KMS-11 (cell line): ENCODE measurements around the gene PPM1H.

Experiments used
- H2AFZ ChIP-seq: fragments of 200-600 bp; sonication (generic); 2 replicates; pipeline ENCODE4 v1.6.1; 2016; ENCODE audit warnings: antibody characterized with exemption, mixed run types, low read depth
- H3K27ac ChIP-seq: fragments of 200-600 bp; sonication (generic); 2 replicates; pipeline ENCODE4 v1.6.1; 2016; ENCODE audit warnings: mild to moderate bottlenecking, mixed run types
- H3K27me3 ChIP-seq: fragments of 200-600 bp; sonication (generic); 2 replicates; pipeline ENCODE4 v1.6.1; 2017; ENCODE audit warnings: mild to moderate bottlenecking, low read depth, mixed run types, moderate library complexity; ENCODE audit not compliant: insufficient read depth
- H3K36me3 ChIP-seq: fragments of 200-600 bp; sonication (generic); 2 replicates; pipeline ENCODE4 v1.6.1; 2017; ENCODE audit warnings: mild to moderate bottlenecking, mixed run types; ENCODE audit not compliant: insufficient read depth
- H3K4me1 ChIP-seq: fragments of 200-600 bp; sonication (generic); 2 replicates; pipeline ENCODE4 v1.6.1; 2016; ENCODE audit warnings: mild to moderate bottlenecking, low read depth, mixed run types; ENCODE audit not compliant: poor library complexity, severe bottlenecking
- H3K4me2 ChIP-seq: fragments of 200-600 bp; sonication (generic); 2 replicates; pipeline ENCODE4 v1.7.0; 2016; ENCODE audit warnings: mild to moderate bottlenecking, mixed run types
- H3K4me3 ChIP-seq: fragments of 200-600 bp; sonication (generic); IDR thresholded peaks from 2 replicates; pipeline ENCODE4 v1.6.1; 2017; ENCODE audit warnings: low read depth, low read length, mixed read lengths; ENCODE audit not compliant: insufficient read depth
- H3K79me2 ChIP-seq: fragments of 200-600 bp; sonication (generic); 2 replicates; pipeline ENCODE4 v1.6.1; 2016; ENCODE audit warnings: low read depth, mixed run types; ENCODE audit not compliant: insufficient read depth
- H3K9ac ChIP-seq: fragments of 200-600 bp; sonication (generic); 2 replicates; pipeline ENCODE4 v1.6.1; 2016; ENCODE audit warnings: mild to moderate bottlenecking, mixed run types
- H4K20me1 ChIP-seq: fragments of 200-600 bp; sonication (generic); 2 replicates; pipeline ENCODE4 v1.6.1; 2016; ENCODE audit warnings: mild to moderate bottlenecking, mixed run types; ENCODE audit not compliant: insufficient read depth
- TF ChIP-seq, protein P1 (sequence below): fragments of 200-600 bp; sonication (generic); conservative IDR thresholded peaks from 2 replicates; pipeline ENCODE4 v1.6.1; 2017; ENCODE audit warnings: low read depth, mild to moderate bottlenecking, antibody characterized with exemption, low read length, moderate library complexity, mixed read lengths

The PPM1H gene

DNA sequence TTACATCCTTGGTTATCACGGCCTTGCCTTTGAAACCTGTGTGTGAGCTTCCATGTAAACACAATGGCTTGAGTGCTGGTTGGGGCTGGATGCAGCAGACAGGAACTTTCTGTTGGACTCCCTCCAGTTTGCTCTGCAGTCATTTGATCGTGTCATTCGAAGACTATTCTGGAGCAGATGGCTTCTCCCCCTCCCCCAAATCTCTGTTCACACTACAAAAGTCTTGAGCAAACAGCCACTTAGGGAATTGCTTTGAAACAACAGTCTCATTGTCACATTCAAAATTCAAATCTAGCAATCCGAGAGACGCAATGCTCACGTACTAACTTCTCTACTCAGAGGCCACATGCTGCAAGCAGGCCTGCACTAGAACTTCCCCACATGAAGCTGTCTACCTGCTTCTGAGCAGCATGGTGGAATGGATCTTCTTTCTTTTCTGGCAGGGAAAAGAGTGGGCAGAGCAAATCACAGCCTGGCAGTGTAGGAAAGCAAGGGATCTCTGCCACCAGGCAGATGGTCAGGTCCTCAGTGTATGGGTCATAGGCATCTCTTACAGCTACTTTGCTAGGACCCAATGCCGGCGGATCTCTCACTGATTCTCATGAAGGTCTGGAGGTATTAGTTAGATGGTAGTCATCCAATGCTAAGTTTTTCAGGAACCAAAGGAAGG, 214.2 kb downstream of the PPM1H start:
- Histone ChIP-seq H3K4me1 (no peaks in the 10 kb centered on the region), H3K27me3 (no peaks in the 10 kb centered on the region), H3K4me3 (no peak overlapping the region), H4K20me1 (no peaks in the 10 kb centered on the region), H3K79me2 (no peaks in the 10 kb centered on the region), H3K9ac (no peak overlapping the region), H3K36me3 (no peaks in the 10 kb centered on the region), H2AFZ (no peak overlapping the region), H3K4me2 (no peak overlapping the region), H3K27ac (no peak overlapping the region)
- TF ChIP-seq, protein P1, sequence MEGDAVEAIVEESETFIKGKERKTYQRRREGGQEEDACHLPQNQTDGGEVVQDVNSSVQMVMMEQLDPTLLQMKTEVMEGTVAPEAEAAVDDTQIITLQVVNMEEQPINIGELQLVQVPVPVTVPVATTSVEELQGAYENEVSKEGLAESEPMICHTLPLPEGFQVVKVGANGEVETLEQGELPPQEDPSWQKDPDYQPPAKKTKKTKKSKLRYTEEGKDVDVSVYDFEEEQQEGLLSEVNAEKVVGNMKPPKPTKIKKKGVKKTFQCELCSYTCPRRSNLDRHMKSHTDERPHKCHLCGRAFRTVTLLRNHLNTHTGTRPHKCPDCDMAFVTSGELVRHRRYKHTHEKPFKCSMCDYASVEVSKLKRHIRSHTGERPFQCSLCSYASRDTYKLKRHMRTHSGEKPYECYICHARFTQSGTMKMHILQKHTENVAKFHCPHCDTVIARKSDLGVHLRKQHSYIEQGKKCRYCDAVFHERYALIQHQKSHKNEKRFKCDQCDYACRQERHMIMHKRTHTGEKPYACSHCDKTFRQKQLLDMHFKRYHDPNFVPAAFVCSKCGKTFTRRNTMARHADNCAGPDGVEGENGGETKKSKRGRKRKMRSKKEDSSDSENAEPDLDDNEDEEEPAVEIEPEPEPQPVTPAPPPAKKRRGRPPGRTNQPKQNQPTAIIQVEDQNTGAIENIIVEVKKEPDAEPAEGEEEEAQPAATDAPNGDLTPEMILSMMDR: no peak

DNA sequence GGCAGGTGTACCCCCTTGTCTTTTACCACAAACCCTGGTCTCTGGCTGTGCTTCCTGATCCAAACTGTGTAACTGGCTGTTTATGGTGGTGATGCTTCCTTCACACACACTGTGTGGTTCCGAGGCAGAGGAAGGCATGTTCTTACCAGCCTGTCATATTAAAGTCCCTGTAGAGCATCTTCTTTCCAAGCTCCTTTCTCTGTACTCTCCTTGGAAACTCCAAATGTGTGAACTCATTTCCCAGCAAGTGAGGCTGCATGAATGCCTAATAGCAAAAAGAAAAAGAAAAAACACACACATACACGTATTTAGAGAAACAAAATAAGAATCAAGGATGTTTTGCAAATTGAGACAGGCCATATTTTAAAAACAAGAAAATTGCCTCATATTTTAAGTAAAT, 214.9 kb downstream of the PPM1H start:
- H3K4me1 ChIP-seq: no peaks in the 10 kb centered on the region
- H3K4me3 ChIP-seq: no peak overlapping the region
- H3K27me3 ChIP-seq: no peaks in the 10 kb centered on the region
- TF ChIP-seq, protein P1: no peak
- no peak overlapping the region for H3K4me2 ChIP-seq
- H3K79me2 ChIP-seq: no peaks in the 10 kb centered on the region
- no peak overlapping the region for H3K9ac ChIP-seq
- H2AFZ ChIP-seq: no peak overlapping the region
- no peaks in the 10 kb centered on the region for H3K36me3 ChIP-seq
- H3K27ac ChIP-seq: no peak overlapping the region
- no peaks in the 10 kb centered on the region for H4K20me1 ChIP-seq

DNA sequence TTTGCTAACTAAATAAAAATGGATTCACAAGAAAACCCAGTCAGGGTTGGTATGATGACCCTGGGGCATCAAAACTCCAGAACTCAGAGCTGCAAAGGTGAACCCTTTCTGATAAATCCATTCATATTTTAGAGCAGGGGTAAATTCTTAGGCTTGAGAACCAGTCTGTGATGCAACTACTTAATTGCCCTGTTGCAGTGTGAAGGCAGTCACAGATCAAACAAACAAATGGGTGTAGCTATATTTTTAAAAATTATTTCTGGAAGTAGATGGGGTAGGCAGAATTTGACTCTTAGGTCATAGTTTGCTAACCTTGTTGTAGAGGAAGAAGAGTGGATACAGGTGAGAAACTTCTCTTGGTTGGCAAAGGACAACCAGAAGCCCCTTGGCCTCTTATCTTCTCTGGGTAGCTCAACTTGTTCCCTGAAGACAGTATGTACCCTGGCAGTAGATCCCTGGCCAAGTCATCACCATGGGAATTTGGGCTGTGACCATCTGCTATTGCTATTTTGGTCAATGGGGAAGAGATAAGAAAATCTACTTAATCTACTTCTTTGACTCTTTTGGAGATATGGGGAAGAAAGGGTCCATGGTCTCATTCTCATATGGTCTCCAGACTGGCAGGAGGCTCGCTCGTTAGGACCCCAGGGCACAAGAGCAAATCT, 216.1 kb downstream of the PPM1H start:
- no peaks in the 10 kb centered on the region for H3K27me3 ChIP-seq
- H3K4me1 ChIP-seq: no peaks in the 10 kb centered on the region

DNA sequence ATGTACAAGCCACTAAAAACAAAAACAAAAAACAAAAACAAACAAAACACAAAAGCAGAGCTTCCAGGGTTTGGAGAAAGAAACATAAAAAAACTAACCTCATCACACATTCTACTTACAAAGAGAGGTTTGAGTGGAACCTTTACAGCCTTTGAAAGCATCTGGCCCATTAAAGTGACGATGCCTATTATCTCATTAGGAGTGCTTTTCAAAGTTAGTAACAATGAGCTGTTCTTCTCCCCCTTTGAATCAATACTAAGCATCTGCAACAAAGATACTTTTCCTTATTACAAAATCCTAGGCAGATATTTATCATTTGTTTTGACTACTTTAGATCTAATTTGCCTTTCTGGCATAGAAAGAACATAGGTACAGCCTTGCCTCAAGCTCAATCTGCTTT, 217.3 kb downstream of the PPM1H start:
- H3K27ac ChIP-seq: no peak overlapping the region
- H2AFZ ChIP-seq: no peak overlapping the region
- H3K4me3 ChIP-seq: no peak overlapping the region
- no peak overlapping the region for H3K9ac ChIP-seq
- no peaks in the 10 kb centered on the region for H3K36me3 ChIP-seq
- TF ChIP-seq, protein P1: no peak
- no peaks in the 10 kb centered on the region for H3K79me2 ChIP-seq
- H3K4me1 ChIP-seq: no peaks in the 10 kb centered on the region
- H3K4me2 ChIP-seq: no peak overlapping the region
- H4K20me1 ChIP-seq: no peaks in the 10 kb centered on the region
- H3K27me3 ChIP-seq: no peaks in the 10 kb centered on the region

More for the DNA sequence above, 216.1 kb downstream of the PPM1H start:
- no peak overlapping the region for H2AFZ ChIP-seq
- H3K4me3 ChIP-seq: no peak overlapping the region
- TF ChIP-seq, protein P1: no peak
- no peaks in the 10 kb centered on the region for H3K79me2 ChIP-seq
- H3K36me3 ChIP-seq: no peaks in the 10 kb centered on the region
- H3K9ac ChIP-seq: no peak overlapping the region
- H3K4me2 ChIP-seq: no peak overlapping the region
- no peaks in the 10 kb centered on the region for H4K20me1 ChIP-seq
- H3K27ac ChIP-seq: no peak overlapping the region
